GM18511 (cell line): ENCODE measurements around the gene TMC5.

Source experiments
- ATAC-seq: cut with Tn5 transposase; IDR thresholded peaks from one replicate; pipeline ENCODE4 v1.9.1; 2021; ENCODE audit warnings: mild to moderate bottlenecking, moderate library complexity; ENCODE audit not compliant: unreplicated experiment

Gene TMC5

DNA sequence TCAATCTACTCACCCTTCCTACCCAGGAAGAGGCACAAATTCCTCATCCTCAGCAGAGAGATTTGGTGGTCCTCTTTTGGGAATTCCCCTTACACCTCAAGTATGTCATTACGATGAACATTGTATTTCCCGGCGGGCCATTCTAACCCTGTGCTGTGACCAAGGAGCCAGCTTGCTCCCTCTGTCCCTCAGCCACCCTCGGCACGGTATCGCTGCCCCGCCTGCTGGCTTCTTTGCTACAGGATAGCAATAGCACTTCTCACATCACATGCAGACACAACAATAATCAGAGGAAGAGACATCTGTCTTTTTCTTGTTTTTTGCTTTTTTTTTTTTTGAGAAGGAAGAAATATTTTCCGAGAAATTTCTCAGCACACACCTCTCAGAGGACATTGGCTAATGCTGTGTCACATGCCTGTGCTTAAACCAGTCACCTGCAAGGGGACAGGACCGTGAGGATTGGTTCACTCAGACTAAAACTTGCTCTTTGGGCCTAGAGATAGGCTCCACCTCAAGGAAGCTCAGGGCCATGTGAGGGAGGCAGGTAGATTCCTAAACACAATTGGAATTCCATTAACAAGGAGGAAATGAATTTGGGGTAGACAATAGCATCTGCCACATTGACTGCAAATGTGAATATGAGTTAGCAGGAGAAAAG is 41.2 kb downstream of the TMC5 start:
- no peak for ATAC-seq

DNA sequence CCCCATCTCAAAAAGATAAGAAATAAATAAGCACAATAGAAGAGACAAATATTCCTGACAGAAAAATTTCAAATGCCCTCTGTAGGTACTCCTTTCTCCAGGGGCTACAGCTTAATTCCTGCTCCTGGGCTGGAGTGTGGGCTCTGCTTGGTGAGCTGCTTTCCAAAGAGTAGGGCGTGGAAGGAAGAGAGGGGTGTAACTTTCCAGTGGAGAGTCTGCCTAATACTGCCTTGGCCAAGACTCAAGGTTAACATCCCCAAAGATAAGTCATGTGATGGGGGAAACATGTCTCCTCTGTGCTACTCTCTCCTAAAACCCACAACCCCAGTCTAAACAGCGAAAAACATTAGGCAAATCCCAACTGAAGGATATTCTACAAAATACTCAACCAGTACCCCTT is 42.7 kb downstream of the TMC5 start:
- no peak for ATAC-seq

GRCh38 chr16:19463468-19464315 is 46.0 kb downstream of the TMC5 start:
- no peak for ATAC-seq

DNA sequence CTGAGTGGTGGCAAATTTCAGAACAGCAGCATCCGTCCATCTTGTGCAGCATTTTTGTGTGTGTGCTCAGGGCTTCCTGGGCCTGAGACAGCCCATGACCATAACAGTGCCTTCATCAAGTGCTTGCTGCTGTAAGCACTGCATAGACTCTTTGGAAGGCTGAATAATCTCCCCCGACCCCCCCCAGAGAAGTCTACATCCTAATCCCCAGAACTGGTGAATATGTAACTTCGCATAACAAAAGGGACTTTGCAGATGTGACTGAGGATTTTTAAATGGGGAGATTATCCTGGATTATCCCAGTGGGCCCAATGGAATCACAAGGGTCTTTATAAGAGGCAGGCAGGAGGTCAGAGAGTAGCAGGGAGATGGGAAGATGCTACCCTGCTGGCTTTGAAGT is 50.6 kb downstream of the TMC5 start:
- no peak for ATAC-seq

- ATAC-seq: no peak
Measured at GRCh38 chr16:19472482-19472881, 54.8 kb downstream of the TMC5 start.

DNA sequence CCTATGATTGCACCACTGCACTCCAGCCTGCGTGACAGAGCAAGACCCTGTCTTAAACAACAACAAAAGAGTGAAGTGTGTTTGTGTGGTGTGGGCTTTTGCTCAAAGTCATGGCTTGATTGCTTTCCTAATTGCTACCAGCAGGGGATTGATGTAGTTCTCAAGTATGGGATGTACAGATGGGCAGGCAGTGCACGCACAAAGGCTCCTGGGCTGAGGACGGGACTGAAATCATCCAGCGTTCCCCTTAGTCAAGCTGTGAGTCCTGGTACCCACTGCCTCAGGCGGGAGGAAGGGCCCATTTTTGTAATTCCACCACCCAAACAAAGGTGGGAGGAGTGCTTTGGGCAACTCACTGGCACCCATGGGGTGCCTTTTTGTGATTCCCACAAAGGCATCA is 56.9 kb downstream of the TMC5 start:
- ATAC-seq: no peak

- no peak for ATAC-seq
Measured at GRCh38 chr16:19478505-19478904, 60.8 kb downstream of the TMC5 start.

DNA sequence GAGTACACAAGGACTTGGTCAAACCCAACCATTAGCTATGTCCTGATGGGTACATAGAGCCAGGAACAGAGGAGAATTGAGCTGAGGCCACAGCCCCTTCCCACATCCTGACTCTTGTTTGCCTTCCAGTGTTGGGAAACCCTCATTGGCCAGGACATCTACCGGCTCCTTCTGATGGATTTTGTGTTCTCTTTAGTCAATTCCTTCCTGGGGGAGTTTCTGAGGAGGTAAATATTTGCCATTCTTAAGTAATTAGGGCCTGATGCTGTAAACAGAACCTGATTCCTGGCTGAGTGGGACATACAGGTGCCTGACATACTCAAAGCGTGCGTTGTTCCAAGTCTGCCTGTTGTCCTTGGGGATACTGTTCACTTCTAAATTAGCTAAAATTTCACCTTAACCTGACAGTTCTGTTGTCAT is 61.6 kb downstream of the TMC5 start:
- no peak for ATAC-seq

- no peak for ATAC-seq
Measured at GRCh38 chr16:19481296-19481695, 63.6 kb downstream of the TMC5 start.

GRCh38 chr16:19481769-19482168 is 64.1 kb downstream of the TMC5 start:
- no peak for ATAC-seq

DNA sequence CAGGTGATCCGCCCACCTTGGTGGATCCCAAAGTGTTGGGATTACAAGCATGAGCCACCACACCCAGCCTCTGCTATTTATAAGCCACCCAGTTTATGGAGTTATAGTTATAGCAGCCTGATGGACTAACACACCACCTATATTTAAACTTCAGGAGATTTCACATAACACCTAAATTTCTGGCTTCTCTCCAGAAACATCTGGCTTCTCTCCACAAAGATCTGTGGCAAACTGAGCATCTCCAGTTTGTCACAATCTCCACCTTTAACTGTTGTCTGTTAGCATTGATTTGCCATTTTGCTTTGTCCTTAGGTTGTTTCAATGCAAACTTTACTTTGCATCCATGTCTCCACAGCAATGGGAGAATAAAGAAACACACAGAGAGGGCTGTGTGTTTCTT is 64.6 kb downstream of the TMC5 start:
- no peak for ATAC-seq

GRCh38 chr16:19484096-19484495 is 66.4 kb downstream of the TMC5 start:
- no peak for ATAC-seq

- no peak for ATAC-seq
Measured at GRCh38 chr16:19485611-19486010, 67.9 kb downstream of the TMC5 start.

- ATAC-seq: no peak
Measured at GRCh38 chr16:19486051-19486450, 68.4 kb downstream of the TMC5 start.

- no peak for ATAC-seq
Measured at GRCh38 chr16:19486750-19487325, 69.2 kb downstream of the TMC5 start.

DNA sequence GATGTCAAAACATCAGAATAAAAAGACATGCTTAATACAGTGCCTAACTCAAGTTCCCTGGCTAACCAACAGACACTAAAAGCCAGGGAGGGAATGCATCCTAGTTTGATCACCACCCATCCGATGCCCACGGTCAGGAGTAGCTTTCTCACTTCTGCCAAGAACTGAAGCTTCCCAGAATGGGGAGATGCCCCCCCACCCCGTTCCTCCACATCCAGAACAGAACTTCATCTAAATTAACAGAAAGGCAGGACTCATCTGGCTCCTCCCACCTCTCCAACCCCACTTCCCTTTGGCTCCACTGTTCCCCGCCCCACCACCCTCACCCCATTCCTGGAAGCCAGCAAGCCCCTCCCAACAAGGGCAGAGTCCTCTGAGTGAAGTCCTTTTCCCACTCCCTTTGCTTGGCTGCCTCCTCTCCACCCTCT is 70.5 kb downstream of the TMC5 start:
- ATAC-seq: no peak

DNA sequence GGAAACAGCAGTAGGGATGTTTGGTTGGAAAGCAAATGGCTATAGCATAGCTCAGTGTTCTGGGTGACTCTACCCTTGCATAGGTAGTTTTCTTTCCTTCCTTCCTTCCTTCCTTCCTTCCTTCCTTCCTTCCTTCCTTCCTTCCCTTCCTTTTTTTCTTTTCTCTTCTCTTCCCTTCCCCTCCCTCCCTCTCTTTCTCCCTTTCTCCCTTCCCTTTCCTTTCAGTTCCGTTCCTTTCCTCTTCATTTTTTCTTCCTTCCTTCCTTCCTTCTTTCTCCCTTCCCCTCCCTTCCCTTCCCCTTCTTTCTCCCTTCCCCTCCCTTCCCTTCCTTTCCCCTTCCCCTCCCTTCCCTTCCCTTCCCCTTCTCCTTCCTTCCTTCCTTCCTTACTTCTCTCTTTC is 72.9 kb downstream of the TMC5 start:
- no peak for ATAC-seq

- no peak for ATAC-seq
Measured at GRCh38 chr16:19497176-19497575, 79.5 kb downstream of the TMC5 start.

DNA sequence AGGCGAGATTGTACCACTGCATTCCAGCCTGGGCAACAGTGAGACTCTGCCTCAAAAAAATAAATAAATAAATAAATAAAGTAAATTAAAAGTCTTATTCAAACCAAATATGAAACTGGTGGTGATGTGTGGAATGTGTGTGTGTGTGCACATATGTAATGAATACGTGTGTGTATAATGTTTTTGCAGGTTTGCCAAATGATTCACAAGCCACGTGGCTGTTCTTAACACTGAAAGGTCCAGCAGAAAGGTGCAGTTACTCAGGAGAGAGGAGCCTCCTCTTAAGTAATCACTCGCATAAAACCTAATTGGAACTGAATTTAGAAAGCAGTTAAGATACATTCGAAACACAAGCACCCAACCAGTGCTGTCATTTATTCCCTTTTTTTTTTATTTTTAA is 81.3 kb downstream of the TMC5 start:
- no peak for ATAC-seq

DNA sequence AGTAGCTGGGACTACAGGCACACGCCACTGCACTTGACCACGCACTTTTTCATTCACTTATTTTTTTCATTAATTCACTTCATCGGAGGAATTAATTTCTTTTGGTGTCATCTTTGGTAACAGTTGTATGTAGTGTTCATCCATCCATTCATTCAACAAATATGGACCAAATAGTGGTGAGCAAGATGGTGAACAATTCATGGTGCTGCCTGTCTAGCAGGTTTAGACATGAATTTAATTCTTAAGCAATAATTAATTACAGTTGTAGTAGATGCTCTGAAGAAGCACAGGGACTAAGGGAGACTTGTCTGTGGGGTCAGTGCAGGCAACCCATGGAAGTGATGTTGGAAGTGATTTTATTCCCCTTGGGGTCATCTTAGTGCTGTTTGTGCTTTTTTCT is 81.8 kb downstream of the TMC5 start:
- ATAC-seq: no peak

DNA sequence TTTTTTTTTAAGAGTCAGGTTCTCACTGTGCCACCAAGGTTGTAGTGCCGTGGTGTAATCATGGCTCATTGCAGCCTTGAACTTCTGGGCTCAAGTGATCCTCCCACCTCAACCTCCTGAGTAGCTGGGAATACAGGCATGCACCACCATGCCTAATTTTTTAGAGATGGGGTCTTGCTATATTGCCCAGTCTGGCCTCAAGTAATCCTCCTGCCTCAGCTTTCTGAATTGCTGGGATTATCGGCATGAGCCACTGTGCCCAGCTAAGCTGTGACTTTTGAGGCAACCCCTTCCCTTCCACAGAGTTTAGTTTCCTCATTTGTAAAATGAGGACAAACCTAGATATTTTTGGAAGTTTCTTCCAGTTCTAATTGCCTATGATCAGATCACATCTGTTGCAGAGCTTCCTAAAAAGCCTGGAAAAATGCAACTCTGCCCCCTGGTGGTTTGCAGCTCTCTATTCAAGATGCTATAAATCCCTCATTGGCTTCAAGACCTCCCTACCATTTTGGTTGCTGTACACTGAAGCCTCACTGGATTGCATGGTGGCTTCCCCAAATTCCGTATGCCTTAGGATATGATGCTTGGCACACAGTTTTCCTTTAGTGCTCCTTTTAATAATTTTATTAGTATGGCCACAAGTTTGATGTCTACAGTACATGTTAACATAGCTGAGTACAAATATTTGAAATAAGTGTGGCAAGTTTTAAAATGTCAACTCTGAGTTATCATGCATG is 84.9 kb downstream of the TMC5 start:
- no peak for ATAC-seq
